ENCODE data around the gene SLC7A14. TPM values are rescaled to one million over a fixed set of nuclear protein-coding genes. Genes with fewer than 3 reads are reported as not detected.

The SLC7A14 gene
- total and polyA plus RNA-seq, 2 of the 13 experiments (the other 11 are each of a cell fraction or from before 2014, with no cell fraction given): not detected

- TF ChIP-seq ARID5B (CRISPR knock-in tag; IDR thresholded peaks at IDR 0.05) (peak; percentile 75), ELF3 (CRISPR knock-in tag; IDR thresholded peaks at IDR 0.05) (peak; percentile 43; the same call in 1 of the 2 replicates), EP300 (IDR thresholded peaks at IDR 0.05; ENCODE audit: low read depth in 2 of 2, low read length in 2 of 2) (peak; percentile 47 to 59; a peak in 1 of 4 replicates), EP300 (CRISPR knock-in tag; IDR thresholded peaks at IDR 0.05; ENCODE audit: borderline replicate concordance) (peak; percentile 32; the same call in 1 of the 2 replicates), TCF7 (IDR thresholded peaks at IDR 0.05; ENCODE audit: low read depth) (peak; percentile 33; the same call in 1 of the 2 replicates), ZFP82 (CRISPR knock-in tag; IDR thresholded peaks at IDR 0.05; ENCODE audit: borderline replicate concordance) (no peak), PRDM10 (CRISPR knock-in tag; IDR thresholded peaks at IDR 0.05; ENCODE audit: low read depth) (0 out of 2 replicates have a peak, but pooled peaks have one; percentile 32), HMGXB3 (CRISPR knock-in tag; IDR thresholded peaks at IDR 0.05; ENCODE audit: borderline replicate concordance) (no peak), E2F2 (CRISPR knock-in tag; IDR thresholded peaks at IDR 0.05; ENCODE audit: borderline replicate concordance) (no peak), NFE2L2 (IDR thresholded peaks at IDR 0.05; ENCODE audit: low read length) (peak; percentile 81), NR2F1 (CRISPR knock-in tag; IDR thresholded peaks at IDR 0.05) (no peak)
Observed at GRCh38 chr3:170493712-170494182, 92.1 kb downstream of the SLC7A14 start (continued).
